ENCODE results near the gene NUP210.
"Not testable (repeated sequence)": the region's sequence is repeated elsewhere in the genome, so short reads cannot be mapped to it uniquely, and the experiment has no call there.

Gene NUP210

DNA sequence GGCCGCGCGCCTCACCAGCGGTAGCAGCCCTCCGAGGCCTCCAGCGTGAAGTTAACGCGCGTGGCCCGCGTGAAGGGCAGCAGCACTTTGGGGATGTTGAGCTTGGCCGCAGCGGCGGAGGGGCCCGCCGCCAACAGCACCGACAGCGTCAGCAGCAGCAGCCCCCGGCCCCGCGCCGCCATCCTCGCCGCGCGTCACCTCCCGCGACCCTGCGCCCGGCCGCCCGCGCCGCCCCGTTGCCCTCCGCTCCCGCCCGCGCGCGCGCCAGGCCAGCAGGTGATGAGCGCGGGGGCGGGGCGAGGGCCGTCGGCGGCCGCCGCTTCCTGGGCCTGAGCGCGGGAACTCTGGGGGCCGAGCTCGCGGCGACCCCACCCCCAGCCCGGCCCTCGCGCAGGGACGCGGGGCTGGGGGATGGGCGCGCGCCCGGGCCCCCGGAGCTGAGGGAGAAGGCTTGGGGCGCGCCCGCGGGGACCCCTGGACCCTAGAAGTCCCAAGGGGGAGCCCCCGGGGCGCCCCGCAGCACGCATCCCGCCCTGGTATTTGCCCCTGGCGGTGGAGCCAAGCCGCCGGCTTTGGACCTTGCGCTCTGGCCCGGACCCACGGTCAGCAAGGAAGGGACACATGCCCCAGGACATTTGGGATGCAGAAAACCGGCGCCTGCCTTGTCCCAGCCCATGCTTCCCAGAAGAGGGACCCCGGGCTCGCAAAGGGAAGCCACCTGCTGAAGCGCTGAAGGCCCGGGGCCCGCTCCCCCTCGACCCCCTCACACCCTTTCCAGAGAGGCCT, at the start of gene NUP210:
NUP210 (minus strand) TSS at position 278 of the 786 bp plus-strand sequence; CDS start at position 182, 96 bp downstream.
- no peak for DNase-seq (ENCODE audit: low read depth, low spot score)

DNA sequence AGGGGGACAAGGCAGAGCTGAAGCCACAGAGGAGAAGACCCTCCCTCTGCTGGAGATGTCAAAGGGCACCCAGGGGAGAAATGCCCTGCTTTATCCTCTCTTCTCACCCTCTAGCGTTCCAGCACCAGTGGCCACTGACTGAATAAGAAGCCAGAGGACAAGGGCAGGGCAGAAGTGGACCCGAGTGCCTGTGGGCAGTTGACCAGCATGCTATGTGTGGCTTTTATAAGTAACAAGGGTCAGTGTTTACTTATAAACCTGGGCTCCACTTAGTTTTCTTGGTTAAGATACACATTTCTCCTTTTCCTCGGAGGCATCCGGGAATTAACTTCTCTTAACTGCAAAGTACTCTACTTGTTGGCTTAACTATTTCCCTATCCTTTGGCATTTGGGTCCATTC, 46.7 kb upstream of the NUP210 start:
- DNase-seq (ENCODE audit: low read depth, low spot score) = no peak

DNA sequence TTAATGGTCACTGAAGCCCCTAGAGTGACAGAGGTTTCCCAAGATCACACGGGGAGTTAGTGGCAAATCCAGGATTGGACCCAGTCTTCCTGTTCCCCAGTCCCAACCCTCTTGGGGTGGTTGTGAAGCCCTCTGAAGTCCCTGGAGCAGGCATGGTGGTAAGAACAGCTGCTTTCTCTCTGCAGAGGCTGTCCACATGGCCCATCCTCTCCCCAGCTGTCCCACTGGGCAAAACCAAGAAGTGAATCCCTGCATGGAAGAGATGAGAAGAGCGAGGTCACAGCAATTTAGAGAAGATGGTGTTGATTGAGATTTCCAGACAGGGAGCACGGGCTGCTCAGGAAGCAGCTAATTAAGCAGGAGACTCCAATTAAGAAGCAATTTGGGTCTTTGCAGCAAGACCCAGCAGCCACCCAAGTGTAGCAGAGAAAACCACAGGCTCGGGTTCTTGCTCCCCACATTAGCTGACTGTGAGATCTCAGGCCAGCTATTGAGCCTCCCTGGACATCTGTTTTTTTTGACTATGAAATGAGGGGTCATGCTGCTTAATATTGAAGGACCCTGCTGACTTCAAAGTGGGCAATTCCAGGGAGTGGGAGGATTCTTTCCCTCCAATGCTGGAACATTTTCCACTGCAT, 45.2 kb upstream of the NUP210 start:
- DNase-seq (ENCODE audit: low read depth, low spot score) = no peak

DNA sequence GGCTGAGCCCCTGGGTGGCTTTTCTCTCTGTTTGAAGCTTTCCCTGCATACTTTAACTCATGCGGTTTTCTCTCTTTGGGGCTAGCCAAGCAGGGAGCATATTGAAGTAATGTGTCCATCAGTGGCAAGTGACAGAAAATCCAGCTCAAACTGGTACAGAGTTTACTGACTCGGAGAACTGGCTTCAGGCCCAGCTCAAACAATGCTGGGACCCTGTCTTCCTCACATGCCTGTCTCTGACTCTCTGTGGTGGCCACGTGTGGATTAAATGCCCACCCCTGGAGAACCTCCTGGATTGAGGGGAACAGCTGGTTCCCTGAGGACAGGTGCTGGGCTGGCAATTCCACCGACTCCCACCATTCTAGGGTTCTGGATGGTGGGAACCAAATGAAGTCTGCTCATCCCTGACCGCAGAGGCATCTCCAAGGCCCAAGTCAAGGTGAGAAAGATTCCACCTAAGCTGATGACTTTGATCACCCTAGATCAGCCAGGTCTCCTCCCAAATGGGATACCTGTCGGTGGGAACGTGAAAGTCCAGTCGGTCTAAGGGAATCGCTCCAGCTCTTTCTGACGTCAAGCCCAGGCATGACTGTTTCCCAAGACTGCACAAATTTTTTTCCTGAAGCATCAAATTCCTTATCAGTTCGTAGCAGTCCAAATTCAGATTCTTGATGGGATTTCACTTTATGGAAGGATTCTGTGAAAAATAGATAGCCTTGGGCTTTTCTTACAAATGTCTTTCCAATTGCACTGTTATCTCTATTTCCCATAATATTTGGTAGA, 43.7 kb upstream of the NUP210 start:
- DNase-seq (ENCODE audit: low read depth, low spot score) = no peak

DNA sequence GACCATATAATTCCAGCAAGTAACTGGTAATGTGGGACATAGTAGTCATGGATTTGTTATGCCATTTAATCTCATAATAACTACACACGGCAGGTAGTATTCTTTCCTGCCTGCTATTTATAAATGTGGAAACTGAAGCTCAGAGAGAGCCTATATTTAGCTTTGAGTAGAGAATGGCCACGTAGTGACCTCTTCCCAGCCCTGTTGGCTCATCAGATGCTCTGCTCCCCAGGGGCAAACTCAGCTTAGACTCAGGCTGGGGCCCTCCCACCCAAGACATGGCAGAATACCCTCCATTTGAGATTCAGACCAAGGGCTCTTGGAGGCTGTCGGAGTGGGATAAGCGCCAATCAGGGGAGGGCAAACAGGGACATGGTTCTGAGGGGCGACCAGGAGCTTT, 42.7 kb upstream of the NUP210 start:
- no peak for DNase-seq (ENCODE audit: low read depth, low spot score)

DNA sequence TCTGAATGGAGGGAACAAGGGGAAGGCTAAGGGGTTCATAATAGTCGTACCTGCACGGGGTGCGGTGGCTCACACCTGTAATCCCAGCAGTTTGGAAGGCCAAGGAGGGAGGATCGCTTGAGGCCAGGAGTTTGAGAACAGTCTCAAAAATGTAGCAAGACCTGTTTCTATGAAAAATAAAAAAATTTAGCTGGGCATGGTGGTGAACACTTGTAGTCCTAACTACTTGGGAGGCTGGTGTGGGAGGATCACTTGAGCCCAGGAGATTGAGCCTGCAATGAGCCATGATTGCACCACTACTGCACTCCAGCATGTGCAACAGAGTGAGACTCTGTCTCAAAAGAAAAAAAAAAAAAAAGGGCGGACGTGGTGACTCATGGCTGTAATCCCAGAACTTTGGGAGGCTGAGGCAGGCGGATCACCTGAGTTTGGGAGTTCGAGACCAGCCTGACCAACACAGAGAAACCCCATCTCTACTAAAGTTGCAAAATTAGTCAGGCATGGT, 42.1 kb upstream of the NUP210 start:
- DNase-seq (ENCODE audit: low read depth, low spot score) = no peak

DNA sequence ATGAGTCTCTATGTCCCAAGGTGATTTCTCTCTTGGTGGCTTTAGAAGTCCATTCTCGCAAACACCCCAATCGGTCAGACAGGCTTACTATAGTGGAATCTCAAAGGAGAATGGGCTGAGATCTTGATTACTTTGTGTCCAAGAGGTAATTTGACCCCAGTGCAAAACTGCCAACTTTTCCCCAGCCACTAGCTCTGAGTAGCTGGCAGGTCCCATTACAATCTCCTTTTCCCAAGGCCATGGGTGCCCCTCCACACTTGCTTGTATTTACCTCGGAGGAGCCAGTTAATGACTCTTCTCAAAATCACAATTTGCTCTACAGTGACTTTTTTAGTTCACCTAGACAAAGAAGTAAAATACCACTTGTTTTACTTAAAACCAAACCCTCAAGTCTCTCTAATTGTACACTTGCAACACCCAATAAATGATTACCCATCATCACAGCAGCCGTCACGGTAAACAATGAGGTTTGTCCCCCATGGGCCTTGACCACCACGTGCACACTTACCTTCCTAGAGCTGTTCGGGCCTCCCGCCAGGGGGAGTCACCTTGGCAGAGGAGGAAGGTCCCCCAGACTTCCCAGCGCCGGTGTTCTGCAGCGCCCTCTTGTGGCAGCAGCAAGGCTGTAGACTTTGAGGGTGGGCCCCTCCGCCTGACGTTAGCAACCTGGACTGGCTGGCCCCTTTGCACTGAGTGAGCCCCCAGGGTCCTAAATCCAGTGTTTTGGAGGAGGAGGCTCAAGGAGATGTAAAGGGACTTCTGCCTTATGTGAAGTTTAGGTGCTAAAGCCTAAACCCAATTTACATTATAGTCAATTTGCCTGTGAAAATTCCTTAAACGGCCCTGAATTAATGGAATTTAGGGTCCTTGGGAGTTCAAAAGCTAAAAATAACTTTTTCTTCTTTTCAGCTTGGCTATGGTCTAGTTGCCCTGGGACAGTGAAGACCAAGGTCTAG, 41.3 kb upstream of the NUP210 start:
- DNase-seq (ENCODE audit: low read depth, low spot score) = peak; percentile 39

DNA sequence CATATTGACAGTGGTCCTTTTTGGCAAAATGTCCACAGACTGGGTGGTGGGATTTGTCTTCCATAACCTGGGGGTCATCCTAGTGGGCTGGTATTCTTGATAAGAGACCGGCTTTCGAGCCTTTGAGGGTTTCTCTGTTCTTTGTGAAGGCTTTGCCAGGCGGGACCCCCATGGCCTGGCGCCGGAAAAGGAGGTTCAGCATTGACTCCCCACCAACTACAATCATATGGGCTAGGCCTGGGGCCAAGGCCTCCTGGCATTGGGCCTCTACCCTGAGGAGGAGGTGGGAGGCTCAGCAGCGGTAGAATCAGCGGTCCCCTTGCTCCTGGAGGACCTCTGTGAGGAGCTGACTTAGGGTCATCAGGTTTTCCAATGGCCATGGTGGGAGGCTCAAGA, 40.2 kb upstream of the NUP210 start:
- DNase-seq (ENCODE audit: low read depth, low spot score) = no peak

DNA sequence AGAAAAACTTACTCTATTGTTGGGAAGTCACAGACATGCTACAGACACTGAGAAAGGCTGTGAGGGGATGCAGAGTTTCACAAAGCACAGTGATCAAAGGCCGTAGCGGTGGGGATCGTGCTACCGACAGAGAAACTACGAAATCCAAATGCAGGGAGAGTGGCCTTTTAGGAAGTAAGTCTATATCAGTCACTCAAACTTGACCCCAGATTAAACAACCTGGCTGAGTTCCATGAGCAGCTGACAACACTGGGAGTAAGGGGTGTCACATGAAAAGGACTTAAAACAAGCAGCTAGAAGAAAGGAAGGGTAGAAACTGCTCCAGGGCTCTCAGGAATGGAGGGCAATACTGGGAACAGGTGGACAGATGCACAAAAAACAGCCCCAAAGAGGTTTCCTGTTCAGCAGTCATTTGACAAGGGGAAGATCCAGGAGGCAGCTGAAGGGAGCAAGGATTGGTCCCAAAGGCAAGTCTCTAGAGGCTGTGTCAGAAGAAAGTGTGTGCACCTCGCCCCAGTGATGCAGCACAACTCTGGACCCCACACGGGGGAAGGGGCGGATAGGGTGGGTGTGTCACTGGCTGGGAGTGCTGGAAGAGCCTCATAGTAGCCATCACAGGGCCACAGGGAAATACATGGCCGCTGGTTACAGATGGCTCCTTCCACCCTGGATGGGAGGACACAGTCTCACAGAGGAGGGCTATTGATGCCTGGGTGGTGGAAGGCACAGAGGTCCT, 39.7 kb upstream of the NUP210 start:
- DNase-seq (ENCODE audit: low read depth, low spot score) = no peak

DNA sequence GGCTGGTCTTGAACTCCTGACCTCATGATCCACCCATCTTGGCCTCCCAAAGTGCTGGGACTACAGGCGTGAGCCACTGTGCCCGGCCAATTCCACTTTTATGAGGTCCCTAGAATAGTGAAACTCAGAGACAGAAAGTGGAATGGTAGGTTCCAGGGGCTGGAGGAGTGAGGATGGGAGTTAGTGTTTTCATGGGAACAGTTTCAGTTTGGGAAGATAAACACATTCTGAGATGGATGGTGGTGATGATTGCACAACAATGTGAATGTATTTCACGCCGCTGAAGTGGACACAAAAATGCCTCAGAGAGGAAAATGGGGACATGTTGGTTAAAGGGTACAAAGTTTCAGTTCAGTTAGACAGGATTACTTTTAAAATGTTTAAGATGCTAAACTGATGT, 37.5 kb upstream of the NUP210 start:
- DNase-seq (ENCODE audit: low read depth, low spot score) = no peak

DNA sequence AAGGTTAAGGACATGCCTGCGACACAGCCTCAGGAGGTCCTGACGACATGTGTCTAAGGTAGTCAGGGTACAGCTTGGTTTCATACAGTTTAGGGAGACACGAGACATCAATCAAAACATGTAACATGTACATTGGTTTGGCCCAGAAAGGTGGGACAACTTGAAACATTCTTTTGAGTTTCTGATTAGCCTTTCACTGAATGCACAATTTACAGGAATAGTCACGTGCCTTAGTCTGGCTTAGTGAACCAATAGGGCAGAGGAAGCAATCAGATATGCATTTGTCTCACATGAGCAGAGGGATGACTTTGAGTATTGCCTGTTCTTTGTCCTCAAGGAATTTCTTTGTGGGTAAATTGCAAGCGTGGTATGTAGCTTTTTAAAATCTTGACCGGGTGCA, 35.5 kb upstream of the NUP210 start:
- DNase-seq (ENCODE audit: low read depth, low spot score) = no peak

DNA sequence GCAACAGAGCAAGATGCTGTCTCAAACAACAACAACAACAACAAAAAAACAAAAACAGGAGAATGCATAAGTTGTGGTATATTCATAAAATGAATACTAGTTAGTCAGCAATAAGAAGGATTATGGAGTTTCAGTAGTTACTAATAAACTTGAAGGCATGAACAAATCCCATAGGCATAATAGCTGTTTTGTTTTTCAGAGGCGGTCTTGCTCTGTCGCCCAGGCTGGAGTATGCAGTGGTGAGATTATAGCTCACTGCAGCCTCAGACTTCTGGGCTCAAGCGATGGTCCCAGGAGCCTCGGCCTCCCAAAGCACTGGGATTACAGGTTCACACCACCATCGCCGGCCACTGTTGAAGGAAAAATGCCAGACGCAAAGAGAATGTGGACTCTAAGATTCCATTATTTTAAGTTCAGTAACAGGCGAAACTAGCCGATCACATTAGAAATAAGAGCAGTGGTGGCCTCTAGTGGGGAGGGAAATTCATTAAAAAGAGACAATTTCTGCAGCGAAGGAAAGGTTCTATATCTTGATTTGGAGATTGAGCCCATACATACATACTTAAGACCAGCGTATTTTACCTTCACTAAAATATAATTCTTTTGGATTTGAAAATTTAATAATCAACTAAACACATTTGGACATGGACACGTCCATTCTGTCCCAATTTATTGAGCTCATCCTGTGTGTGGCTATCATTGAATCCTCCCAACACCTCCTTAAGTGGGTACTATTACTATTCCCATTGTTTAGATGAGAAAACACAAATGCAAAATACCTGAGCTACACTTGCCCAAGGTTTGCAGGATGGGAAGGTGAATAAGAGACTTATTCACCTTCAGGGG, 32.6 kb upstream of the NUP210 start:
- peak; percentile 12 for DNase-seq (ENCODE audit: low read depth, low spot score)

DNA sequence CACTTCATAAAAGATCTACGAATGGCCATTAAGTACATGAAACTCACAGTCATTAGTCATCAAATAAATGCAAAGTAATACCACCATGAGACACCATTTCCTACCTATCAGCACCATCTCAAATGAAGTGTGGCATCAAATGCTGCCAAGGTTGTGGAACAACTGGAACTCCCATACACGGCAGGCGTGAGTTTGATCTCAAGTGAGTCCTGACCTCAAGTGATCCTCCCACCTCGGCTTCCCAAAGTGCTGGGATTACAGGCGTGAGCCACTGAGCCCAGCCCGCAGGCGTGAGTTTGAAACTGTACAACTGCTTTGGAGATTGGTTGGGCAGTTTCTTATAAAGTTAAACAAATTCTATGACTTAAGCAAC, 31.2 kb upstream of the NUP210 start:
- no peak for DNase-seq (ENCODE audit: low read depth, low spot score)

DNA sequence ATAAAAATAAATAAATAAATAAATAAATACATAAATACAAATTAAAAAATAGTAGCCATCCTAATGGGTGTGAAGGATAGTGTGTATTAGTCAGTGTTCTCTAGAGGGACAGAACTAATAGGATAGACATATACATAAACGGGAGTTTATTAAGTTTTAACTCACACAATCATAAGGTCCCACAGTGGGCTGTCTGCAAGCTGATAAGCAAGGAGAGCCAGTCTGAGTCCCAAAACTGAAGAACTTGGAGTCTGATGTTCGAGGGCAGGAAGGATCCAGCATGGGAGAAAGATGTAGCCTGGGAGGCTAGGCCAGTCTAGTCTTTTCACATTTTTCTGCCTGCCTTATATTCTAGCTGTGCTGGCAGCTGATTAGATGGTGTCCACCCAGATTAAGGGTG, 22.8 kb upstream of the NUP210 start:
- DNase-seq (ENCODE audit: low read depth, low spot score) = not testable (repeated sequence)

DNA sequence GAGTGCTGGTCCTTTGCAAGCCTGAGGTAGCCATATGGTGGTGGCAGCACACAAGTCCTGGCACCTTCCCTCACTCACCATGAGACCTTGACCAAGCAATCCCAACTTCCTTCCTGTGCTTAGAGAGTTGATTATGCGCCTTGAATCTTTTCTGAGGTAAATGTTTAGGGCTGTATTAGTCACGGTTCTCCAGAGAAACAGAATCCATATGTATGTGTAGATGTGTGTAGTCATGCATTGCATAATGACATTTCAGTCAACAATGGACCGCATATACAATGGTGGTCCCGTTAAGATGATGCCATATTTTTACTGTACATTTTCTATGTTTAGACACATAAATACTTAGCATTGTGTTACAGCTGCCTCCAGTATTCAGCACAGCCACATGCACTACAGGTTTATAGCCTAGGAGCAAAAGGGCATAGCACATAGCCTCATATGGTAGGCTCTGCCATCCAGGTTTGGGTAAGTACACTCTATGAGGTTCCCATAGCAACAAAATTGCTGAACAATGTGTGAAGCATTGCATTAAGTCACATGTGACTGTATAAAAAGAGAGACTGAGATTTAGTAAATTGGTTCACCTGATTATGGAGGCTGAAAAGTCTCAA, 20.2 kb upstream of the NUP210 start:
- DNase-seq (ENCODE audit: low read depth, low spot score) = no peak

DNA sequence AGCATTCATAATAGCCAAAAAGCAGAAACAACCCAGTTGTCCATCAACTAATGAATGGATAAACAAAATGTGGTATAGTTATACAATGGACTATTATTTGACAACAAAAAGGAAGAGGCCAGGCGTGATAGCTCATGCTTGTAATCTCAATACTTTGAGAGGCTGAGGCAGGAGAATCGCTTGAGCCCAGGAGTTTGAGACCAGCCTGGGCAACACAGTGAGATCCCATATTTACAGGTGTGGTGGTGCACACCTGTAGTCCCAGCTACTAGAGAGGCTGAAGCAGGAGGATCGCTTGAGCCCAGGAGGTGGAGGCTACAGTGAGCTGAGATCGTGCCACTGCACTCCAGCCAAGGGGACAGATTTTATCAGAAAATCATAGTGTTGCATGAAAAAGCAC, 16.1 kb upstream of the NUP210 start:
- not testable (repeated sequence) for DNase-seq (ENCODE audit: low read depth, low spot score)

DNA sequence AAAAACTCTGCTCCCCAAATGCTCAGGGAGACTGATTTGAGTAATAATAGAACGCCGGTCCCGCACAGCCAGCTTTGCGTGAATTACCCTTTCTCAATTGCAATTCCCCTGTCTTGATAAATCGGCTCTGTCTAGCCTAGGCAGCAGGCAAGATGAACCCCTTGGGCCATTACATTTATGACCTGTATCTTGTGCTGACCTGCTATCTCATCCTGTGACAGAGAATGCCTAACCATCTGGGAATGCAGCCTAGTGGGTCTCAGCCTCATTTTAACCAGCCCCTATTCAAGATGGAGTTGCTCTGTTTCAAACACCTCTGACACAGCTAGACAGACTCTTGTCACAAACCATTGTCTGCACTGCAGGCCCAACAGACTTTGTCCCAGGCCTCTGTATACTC, 13.8 kb upstream of the NUP210 start:
- no peak for DNase-seq (ENCODE audit: low read depth, low spot score)

DNA sequence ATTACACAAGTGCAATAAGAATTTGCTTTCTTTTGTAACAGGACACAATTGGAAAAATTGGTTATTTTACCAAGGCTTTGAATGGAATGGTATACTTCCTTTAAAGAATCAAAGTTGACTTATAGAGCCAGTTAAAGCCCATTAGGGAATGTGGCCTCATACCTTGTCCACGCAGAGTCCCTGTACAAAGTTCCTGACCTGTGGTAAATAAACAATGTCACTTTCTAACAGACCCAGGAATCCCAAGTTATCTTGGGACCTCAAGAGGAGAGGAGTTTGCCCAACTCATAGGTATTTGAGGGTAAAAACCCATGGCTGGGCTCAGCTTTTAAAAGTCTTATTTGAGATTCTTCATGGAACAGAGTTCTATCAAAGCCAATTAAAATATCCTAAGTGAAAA, 12.0 kb upstream of the NUP210 start:
- no peak for DNase-seq (ENCODE audit: low read depth, low spot score)

DNA sequence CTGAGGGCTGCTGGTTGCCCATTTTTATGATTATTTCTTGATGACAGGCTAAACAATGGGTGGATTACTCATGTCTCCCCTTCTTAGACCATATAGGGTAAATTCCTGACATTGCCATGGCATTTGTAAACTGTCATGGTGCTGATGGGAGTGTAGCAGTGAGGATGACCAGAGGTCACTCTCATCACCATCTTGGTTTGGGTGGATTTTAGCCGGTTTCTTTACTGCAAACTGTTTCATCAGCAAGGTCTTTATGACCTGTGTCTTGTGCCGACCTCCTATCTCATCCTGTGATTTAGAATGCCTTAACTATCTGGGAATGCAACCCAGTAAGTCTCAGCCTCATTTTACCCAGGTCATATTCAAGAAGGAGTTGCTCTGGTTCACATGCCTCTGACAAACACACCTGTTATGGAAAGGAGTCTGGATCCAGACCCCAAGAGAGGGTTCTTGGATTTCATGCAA, 10.3 kb upstream of the NUP210 start:
- not testable (repeated sequence) for DNase-seq (ENCODE audit: low read depth, low spot score)

Measured in activated CD4-positive, CD25-positive, alpha-beta regulatory T cell treated with anti-CD3 and anti-CD28 coated beads, Interleukin-2, amount 50 U/mL, for 16 hours (primary cell).